A673 (cell line): ENCODE results near the gene KANSL1.

ENCODE experiments used
- EZH2 ChIP-seq: fragments of 200-600 bp; sonication (generic); IDR thresholded peaks from 2 replicates; pipeline ENCODE4 v1.6.1; 2017; ENCODE audit warnings: borderline replicate concordance, low read depth, mild to moderate bottlenecking, mixed read lengths, antibody characterized with exemption, low read length; ENCODE audit not compliant: poor library complexity, severe bottlenecking
- TF ChIP-seq, protein P1 (sequence below): fragments of 300-800, 200-600 bp; sonication (generic); conservative IDR thresholded peaks from 2 replicates; pipeline ENCODE4 v1.5.1; 2017; ENCODE audit warnings: low read depth, mild to moderate bottlenecking, antibody characterized with exemption, low read length, moderate library complexity, mixed read lengths

DNA sequence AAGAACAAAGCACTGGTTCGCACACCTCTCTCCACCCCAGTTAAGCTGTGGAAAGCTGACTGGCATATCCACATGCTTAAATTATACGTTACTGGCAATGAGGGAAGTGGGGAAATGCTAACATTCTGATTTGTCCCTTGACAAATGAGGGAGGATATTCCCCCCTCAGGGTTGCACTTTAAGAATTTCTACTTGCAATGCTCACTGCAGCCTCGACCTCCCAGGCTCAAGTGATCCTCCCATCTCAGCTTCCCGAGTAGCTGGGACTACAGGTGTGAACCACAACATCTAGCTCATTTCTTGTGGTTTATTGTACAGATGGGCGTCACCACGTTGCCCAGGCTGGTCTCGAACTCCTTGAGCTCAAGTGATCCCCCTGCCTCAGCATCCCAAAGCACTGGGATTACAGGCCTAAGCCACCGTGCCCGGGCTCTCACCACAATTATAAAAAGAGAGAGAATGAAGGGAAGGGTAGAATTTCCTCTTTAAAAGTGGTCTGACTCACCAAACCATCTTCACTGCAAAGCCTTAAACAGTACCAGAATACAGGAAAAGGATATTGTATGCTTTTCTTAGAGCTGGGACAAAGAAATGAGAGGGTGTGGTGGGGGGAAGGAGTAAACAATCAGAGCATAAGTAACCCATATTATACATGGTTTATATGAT lies 38.9 kb downstream of the KANSL1 start:
- TF ChIP-seq, protein P1, sequence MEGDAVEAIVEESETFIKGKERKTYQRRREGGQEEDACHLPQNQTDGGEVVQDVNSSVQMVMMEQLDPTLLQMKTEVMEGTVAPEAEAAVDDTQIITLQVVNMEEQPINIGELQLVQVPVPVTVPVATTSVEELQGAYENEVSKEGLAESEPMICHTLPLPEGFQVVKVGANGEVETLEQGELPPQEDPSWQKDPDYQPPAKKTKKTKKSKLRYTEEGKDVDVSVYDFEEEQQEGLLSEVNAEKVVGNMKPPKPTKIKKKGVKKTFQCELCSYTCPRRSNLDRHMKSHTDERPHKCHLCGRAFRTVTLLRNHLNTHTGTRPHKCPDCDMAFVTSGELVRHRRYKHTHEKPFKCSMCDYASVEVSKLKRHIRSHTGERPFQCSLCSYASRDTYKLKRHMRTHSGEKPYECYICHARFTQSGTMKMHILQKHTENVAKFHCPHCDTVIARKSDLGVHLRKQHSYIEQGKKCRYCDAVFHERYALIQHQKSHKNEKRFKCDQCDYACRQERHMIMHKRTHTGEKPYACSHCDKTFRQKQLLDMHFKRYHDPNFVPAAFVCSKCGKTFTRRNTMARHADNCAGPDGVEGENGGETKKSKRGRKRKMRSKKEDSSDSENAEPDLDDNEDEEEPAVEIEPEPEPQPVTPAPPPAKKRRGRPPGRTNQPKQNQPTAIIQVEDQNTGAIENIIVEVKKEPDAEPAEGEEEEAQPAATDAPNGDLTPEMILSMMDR, result no peak
- TF ChIP-seq EZH2, result no peak
